HG03060 (cell line): ENCODE measurements around the gene LRRC42.

ENCODE experiments used
- ATAC-seq: cut with Tn5 transposase; IDR thresholded peaks from one replicate; pipeline ENCODE4 v1.9.1; 2021; ENCODE audit warnings: low read depth, moderate number of reproducible peaks; ENCODE audit not compliant: unreplicated experiment

LRRC42 gene

DNA sequence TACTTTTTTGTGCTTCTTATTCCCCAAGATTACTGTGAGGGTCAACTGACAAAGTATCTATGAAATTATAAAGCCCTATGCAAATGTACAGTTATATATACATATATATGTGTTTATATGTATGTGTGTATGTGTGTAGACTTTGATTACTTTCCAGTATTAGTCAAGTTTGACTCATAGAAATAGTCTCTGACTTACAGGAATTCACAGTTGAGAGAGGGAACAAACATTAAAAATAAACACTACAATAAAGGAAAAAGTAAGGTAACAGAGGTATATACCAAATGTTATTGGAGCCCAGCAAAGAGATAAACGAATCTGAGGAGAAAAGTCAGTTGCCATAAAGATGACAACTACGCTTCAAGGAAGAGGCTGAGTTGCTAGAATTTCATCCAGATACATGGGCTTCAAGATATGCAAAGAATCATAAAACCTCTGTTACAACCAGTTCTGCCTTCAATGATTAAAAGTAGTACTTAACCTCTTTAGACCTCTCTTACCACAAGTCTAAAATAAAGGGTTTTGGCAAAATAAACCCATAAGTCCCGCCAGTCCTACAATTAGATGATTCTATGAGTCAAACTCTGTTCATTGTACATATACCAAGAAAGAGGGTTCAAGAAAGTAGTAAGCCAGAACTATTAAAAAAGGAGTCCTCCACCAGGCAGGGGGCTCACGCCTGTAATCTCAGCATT, 7.9 kb upstream of the LRRC42 start:
- no peak for ATAC-seq

DNA sequence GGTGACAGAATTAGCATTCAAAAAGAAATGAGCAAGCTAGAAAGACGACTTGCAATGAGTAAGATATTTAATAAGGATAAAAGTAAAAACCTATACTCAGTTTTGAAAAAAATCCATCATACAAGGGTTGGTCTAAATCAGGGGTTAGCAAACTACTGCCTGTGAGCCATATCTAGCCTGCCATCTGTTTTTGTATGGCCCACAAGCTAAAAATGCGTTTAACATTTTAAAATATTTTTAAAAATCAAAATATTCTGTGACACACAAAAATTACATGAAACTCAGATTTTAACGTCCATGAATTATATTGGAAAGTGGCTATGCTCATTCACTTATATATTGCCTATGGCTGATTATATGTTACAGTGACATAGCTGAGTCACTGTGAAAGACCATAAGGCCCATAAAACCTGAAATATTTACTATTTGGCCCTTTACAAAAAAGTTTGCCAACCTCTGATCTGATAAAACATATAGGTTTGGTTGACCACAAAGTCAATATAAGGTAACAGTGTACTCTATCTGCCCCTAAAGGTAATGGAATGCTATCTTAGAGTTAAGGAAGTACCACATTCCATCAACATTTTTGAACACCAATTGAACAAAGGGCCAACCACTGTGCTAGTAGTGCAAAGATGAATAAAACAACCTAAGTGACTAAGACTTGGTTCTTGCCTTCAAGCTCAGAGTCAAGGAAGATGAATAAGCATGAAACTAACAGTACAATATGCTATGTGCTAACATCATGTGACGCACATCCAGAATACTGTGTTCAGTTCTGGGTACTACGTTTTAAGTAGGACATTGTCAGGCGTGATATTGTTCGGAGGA, 3.8 kb upstream of the LRRC42 start:
- no peak for ATAC-seq

DNA sequence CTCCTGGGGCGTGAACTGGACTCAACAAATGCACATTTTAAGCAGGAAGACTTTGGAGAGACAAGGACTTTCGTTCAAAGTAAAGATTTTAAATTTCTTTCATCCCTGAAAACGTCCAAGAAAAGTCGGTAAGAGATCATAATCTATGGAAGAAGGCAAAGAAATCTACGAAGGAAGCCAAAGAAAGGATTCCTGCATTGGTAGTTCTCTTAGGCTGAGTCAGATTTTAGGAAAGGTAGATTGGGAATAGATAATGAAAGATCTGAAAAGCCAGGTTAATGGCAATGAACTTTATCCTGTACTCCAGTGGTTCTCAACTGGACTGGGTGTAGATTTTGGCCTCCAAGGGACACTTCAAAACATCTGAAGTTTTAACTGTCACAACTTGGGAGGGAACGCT, 3.1 kb upstream of the LRRC42 start:
- ATAC-seq: no peak

DNA sequence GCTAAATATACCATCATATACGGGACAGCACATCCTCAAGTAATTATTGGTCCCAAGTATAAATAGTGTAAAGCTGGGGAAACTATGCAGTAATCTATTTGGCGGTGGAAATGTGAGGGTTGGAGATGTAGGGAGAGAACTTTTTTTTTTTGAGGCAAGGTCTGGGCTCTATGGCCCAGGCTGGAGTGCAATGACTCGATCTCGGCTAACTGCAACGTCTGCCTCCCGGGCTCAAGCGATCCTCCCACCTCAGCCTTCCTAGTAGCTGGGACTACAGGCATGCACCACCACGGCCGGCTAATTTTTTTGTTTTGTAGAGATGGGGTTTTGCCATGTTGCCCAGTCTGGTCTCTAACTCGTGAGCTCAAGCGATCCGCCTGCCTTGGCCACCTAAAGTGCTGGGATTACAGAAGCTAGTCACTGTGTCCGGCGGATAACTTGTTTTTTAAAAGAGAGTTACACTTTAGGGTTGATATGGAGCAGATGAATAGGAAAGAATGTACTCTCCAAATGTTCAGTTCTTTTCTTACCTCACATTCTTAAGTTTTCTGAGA, 2.6 kb upstream of the LRRC42 start:
- ATAC-seq: no peak

DNA sequence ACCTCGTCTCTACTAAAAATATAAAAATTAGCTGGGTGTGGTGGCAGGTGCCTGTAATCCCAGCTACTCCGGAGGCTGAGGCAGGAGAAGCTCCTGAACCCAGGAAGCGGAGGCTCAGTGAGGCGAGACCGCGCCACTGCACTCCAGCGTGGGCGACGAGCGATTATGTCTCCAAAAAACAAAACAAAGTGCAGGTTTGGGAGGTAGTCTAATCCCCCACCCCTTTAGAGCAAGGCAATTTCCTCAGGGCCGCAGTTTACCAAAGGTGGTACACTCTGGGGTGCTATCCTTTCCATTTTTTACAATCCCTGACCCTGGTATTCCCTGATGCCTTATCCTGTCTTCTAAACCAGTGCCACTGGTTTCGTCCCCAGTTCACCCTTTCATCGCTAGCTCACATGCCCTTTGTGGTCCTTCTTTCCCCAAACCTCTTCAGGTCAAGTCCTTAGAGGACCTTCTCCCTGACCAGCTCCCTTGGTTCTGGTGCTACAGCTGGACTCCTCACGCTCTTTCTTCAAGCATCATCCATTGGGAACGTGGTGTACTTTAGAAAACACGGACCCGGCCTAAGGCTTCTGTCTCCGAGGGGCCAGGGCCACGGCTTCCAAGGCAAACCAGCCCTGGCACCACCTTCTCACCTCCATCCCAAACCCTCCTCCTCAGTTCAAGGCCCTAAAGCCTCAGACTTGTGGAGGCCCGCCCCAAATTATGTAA, 1.5 kb upstream of the LRRC42 start:
- ATAC-seq: no peak

DNA sequence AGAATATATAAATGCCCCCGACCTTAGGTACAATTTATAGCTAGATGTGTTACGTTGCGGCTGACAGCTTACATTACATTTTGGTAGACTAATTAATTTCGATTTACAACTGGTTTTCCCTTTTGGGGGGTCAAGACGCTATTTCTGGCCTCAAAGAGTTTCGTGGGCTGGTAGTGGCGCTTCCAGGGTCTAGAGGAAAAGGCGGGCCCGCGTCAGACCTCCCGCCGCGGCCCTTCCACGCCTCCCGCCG, 1.0 kb upstream of the LRRC42 start:
- no peak for ATAC-seq

DNA sequence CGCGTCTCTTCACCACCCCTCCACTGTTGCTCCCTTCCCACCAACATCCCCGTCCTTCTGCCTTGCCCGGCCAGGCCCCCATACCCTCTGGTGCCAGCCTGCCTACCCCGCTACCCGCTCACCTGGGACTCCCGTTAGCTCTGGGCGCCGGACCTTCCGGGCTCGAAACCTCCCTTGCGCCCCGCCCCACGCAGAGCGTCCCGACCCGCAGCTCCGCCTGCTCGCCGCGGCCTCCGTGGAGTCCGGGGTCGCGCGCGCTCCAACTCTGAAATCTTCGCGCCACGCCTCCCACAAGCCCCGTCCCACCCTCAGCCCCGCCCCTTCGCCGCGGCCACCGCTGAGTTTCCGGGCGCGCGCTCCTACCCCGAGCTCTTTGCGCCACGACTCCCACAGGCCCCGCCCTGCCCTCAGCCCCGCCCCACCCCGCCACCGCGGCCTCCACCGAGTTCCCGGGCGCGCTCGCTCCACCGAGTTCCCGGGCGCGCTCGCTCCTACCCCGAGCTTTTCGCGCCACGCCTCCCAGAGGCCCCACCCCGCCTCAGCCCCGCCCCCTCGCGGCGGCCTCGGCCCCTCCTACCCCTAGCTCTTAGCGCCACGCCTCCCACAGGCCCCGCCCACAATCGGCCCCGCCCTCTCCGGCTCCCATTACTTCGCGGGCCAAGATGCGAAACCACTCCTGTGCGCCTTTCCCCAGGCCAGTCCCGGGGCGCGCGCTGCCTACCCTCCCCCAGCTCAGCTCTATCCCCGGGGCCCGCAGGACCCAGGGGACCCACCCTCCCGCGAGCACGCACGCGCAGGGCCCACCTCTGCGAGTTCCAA, 508 bp upstream of the LRRC42 start, which contains the start of gene IFT25:
Gene IFT25, minus strand, starts transcription at position 267 of the 819 bp plus-strand sequence. CDS start 5,617 bp downstream, outside the sequence.
- ATAC-seq: peak; percentile 38

DNA sequence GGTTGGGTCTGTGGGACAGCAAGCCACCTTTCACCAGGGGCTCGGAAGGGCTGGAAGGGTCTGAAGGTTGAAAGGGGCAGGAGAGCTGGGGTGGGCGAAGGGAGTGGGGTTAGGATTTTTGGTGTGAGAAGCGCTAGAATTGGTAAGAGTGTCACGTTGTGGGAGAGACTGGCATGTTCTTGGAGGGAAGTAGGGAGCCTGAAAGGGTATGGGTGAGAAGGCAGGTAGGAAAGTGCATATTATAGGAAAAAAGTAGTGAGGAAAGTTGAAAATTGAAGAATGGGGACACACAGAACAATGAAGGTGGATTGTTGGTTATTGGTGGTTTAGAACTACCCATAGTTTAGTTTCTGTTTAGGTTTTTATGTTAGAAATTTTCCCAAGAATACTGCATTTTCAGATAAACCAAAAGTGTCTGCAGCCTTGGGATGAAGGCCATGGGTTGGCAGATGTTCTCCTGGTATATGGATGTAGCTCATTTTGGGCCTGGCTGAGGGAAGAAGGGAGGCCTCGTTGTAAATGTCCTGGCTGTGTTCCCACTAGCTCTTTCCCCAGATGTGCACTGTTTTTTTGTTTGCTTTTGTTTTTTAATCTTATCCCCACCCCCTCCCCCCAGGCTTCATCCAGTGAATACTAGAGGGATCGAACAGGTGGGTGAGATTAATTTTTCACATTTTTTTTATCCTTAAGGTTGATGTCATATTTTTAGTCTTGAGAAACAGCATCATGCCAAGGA, 1.2 kb downstream of the LRRC42 start:
- ATAC-seq: no peak

DNA sequence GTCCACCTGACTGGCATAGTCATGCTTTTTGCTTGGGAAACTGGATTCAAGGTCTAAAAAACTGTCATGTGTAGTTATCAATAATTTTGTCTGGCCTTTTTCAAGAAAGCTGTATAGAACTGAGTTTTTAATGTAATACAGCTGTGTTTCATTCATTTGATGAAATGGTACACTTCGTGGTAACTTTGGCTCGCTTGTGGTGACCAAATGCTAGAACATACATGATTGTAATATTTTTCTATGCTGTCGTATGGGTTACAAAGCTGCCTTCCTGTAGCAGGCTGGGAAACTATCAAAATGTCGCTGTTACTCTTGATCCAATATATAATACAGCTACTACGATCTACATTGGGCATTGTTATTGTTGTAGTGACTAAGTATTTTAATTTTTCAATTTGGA, 2.1 kb downstream of the LRRC42 start:
- ATAC-seq: no peak

DNA sequence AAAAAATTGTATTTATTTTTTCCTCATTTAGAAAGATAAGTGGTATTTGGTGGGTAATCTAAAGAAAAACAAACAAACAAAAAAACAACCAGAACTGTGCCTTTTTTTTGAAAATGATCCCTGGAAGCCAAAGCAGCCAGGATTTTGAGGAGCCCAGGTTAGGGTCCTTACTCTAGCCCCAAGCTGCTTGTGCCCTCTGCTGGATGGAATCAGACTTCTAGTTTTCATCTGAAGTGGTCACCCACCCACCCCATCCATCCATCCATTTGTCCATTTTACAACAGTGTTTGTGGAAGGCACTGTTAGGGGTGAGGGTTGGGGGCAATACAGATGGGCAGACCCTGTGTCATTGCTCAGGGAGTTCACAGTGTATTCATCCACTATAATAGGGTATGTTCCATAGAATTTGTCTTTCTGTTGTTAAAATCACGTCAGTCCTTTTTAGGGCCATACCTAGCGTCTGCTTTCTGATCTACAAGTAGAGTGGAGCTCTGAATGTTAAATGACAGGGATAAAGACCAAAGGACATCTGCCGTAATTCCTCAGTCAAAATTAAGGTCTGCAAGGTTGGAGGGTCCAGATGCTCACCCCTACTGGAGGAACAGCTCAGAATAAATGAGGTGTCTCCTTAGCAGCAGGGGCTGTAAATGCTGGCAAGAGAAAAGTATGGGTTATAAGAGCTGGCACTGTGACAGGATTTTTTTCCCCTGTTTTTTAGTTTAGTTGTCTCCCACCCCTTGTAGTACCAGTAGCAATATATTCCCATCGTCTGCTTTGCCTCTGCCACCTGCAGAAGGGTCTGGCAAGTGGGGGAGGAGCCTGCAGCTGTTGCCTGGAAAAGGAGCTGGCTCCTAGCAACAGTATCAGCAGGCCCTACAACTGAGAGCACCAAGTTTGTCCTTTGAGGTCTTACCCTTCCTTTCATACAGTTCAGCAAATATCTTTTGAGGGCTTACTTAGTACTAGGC, 3.2 kb downstream of the LRRC42 start:
- ATAC-seq: no peak

DNA sequence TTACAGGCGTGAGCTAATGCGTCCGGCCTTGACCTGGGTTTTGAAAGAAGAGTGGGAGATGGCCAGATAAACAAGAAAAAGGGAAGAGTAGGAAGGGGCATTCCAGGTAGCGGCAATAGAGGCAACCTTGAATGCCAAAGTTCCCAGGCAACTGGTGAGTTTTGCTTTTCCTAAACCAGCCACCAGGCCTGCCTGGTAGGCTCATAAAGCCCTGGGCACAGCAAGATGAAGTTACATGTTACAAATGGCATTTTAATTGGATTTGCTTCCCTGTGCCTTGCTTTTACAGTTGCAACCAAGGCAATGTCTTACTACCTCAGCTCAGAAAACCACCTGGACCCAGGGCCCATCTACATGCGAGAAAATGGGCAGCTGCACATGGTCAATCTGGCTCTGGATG, 5.5 kb downstream of the LRRC42 start:
- ATAC-seq: no peak

DNA sequence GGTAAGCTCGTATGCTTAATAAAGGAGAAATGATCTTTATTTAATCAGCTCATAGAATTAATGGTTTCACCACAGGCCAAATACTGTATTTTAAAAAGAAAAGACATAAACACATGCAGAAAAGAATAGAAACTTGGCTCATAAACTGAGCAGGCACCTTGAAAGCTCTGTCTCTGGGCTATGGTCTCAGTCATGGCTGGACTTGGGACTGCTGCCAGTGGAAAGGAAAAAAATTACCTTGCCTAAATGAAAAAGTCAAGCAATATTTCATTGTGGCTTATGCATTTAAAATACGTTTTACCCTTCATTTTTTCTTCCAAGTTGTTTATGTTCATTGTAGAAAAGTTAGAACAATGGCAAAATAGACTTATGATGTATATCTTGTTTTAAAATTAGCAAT, 8.0 kb downstream of the LRRC42 start:
- ATAC-seq: no peak

DNA sequence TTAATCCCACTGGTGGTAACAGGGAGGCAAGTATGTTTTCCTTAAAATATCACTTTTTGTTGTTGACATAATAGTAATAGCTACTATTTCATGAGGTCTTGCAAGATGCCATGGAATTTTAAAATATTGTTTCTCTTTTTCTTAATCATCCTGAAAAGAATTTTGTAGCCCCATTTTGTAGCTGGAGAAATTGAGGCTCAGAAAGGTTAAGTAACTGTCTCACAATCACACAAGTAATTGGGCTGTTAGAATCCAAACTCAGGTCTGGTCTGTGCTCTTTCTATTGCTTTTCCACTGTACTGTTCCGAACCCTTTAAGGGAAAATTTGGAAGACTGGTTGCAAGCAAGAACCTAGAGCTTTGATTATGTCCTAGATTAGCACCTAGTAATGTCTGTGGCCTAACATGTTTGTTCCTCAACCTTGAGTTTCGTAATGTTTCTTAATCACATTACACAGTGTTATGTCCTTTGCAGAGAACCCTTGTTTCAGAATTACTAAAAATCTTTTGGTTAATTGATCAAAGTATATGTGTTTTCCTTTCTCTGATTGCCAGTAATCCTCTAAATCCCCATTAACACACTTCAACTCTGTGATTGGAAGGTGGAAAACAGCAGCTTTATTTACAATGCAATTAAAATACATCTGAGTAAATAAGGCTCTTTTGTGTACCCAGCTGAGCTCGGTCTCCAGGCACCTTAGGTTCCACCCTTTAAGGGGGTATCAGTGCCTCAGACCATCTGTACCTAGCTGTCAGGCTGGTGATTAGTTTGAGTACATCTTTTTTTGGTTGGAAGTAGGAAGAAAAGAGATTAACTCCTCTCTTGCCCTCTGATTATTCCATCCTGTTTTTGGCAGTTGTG, 10.4 kb downstream of the LRRC42 start:
- no peak for ATAC-seq

DNA sequence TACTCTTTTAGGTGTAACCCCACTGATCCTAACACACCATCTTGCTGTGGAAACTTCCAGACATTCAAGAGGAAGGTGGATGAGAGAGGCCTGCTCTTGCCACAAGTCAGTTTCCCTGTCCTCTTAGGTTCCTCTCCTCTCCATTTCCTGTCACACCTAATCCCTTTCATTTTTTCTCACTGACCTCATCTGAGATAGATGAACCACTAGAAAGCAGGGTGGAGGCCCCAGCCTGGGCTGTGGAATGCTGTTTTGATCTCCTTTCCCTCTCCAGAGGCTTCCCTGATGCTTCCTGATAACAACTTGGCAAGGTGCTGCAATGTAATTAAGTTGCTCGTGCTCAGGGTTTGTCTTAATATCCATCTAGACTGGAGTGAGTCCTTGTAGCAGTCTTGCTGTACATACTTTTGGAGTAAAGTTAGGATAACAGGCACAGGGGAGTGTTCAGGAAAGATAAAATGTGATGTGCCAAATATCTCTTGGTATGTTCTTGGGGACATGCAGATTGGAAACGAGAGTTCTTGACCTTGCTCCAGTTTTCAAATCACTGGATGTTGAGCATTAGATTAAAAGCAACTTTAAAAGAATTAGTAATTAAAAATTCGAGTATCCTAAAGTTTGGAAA, 11.2 kb downstream of the LRRC42 start:
- ATAC-seq: no peak

DNA sequence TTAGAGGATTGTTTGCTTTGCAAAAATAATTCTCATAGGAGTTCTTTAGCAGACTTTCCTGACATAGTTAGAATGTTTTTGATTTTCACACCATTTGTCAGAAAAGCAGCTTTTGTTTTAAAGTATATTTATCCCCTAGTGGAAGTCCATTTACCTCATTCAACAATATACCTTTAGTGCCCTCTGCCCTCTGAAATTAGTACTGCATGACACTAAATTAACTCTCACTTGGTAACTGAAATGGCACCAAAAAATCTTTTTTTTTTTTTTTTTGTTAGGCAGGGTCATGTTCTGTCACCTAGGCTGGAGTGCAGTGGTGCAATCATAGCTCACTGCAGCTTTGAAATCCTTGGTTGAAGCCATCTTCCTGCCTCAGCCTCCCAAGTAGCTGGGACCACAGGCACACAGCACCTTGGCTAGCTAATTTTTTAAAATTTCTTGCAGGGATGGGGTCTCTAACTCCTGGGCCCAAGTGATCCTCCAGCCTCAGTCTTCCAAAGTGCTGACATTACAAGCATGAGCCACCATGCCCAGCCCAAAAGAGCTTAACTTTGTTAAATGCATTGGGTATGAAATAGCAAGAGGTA, 13.6 kb downstream of the LRRC42 start:
- ATAC-seq: no peak

DNA sequence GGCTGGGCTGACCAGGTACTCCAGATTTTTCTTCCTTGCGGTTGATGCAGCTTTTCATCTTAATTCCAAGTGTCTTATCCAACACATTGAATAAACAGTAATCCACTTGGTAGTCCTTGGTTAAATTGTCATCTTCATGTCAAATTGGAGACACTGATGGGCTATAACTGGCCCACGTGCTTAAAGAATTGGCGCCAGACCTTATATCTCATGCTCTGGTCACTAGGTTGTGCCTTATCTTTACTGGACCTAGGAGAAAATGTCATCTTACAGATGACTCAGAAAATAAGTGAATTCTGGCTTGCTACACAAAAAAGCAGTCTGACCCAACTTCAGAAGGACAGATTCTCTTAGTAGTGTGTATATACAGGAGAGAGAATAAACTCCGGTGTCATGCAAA, 16.2 kb downstream of the LRRC42 start:
- ATAC-seq: no peak

DNA sequence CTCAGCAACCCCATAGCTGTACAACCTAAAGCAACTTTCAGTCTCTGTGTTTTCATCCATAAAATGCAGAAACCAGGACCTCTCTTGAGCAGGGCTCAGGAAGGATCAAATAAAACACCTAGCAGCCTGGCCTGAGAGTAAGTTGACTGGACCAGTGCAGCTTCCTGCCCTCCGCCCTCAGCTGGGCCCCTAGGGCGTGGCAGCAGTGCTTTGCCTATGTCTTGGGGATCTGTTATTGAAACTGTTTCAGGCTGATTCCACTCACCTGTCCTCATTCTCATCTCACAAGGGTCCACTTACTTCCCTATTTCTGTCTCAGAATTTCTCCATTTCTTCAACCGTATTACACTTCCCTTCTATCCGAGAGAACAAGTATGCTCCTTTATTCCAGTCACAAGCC, 17.3 kb downstream of the LRRC42 start:
- no peak for ATAC-seq
